Measurements from ENCODE around the gene ARID3A. TPM values are rescaled to one million over a fixed set of nuclear protein-coding genes. Genes with fewer than 3 reads are reported as not detected.

ARID3A gene
- total and polyA plus RNA-seq, 2 of the 8 experiments (the other 6 are each of a cell fraction or from before 2014, with no cell fraction given): 40.5 to 77.4 TPM

- TF ChIP-seq EGR1 (IDR thresholded peaks at IDR 0.05; ENCODE audit: borderline replicate concordance, low read depth, low read length): no peak
- no peak for TF ChIP-seq EZH2 (IDR thresholded peaks at IDR 0.05; ENCODE audit: low read depth, low read length, severe bottlenecking)
Measured at GRCh38 chr19:1019980-1020867, 94.4 kb downstream of the ARID3A start (continued).
